Stomach smooth muscle (tissue), 2 donors: ENCODE results near the gene CHRNB2.

Experiments used
- H3K27ac ChIP-seq: one replicate; pipeline ENCODE4 v1.7.0; 2013; ENCODE audit warnings: mild to moderate bottlenecking, low read length, inconsistent platforms
- H3K27me3 ChIP-seq, 2 donors: one replicate each; pipeline ENCODE4 v1.7.0; 2013; ENCODE audit warnings: low read length in 2 of 2; ENCODE audit not compliant: insufficient read depth in 2 of 2, control insufficient read depth in 1 of 2
- H3K36me3 ChIP-seq, 2 donors: one replicate each; pipeline ENCODE4 v1.7.0; 2013; ENCODE audit warnings: low read length in 2 of 2; ENCODE audit not compliant: control insufficient read depth in 2 of 2, insufficient read depth in 2 of 2
- H3K4me1 ChIP-seq: one replicate; pipeline ENCODE4 v1.7.0; 2013; ENCODE audit warnings: low read length; ENCODE audit not compliant: control insufficient read depth, insufficient read depth
- H3K4me3 ChIP-seq, 2 donors: one replicate each; pipeline ENCODE4 v1.7.0; 2013; ENCODE audit warnings: low read length in 2 of 2
- H3K9ac ChIP-seq, 2 donors: one replicate each; pipeline ENCODE4 v1.7.0; 2013; ENCODE audit warnings: low read length in 2 of 2, mild to moderate bottlenecking in 1 of 2
- H3K9me3 ChIP-seq, 2 donors: one replicate each; pipeline ENCODE4 v1.7.0; 2013; ENCODE audit warnings: low read length in 2 of 2; ENCODE audit not compliant: control insufficient read depth in 2 of 2
- donor health status: healthy.
- donor health status: Pancreatic carcinoma.

CHRNB2 gene

DNA sequence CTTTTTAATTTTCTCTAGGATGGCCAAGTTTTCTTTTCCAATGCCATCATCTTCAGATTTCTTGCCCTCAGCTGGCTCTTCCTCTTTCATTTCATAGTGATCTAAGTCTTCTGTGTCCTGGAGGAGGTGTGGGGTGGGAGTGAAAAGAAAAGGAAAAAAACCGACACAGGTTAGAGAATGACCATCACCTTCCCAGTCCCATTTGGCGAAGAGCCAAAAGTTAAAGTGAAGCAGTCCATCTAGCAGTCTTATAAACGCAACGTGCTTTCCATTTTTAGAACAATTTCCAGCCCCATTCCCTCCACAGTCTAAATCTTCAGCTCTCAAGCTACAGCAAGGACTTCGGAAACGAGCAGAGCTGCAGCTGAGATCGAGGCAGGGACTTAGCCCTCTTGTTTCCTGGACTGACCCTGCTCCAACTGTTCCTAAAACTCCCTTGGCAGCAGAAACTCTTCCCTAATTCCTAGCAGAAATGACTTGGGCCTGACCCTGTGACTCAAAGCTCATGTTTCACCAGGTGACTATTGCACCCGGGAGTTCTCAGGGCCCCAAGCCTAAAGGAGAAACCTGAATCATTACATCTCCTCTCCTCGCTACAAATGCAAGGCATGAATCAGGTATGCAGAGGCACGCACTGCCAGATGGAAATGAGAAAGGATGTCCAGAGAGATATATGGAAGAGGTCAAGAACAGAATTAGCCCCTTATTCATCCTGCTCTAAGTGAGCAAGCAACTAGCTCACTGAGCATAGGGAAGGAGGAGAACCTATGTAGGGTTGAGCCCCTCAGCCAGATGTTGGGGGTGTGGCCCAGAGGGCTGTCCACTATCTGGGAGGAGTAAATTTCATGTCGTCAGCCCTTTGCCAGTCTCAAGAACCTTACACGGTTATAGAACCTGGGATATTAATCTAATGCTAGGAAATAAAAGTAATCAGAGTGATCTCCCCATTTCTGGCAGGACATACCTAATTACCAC is 14.2 kb upstream of the CHRNB2 start:
- H3K9ac ChIP-seq = peak overlapping the region; percentile 22 to 55
- H3K4me3 ChIP-seq = no peak overlapping the region
- peak overlapping the region; percentile 13 for H3K27ac ChIP-seq
- H3K9me3 ChIP-seq = no peaks in the 10 kb centered on the region
- H3K36me3 ChIP-seq = peaks cover 62 to 65% of the 10 kb centered on the region in 2 donors
- H3K27me3 ChIP-seq = no peaks in the 10 kb centered on the region
- H3K4me1 ChIP-seq = peaks cover 49% of the 10 kb centered on the region

DNA sequence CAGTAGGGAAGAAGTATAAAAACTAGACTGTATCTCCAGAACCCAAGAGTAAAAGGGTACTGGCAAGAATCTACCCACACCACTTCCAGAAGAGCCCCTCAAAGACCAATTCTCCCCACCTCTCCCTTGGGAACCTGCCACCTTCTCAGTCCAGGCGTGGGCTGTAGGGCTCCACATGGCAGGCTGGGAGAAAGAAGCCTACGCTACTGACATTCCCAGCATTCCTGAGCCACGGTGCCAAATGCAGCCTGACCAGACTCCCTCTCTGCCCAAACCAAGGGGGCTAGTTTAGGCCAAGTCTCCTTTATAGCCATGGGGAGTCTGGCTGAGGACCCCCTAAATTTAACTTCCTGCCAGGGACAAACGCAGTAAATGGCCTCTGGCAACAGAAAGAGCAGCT is 11.2 kb upstream of the CHRNB2 start:
- H3K9ac ChIP-seq = peak overlapping the region; percentile 47 to 86
- no peak overlapping the region for H3K27ac ChIP-seq
- H3K36me3 ChIP-seq = peaks cover 39 to 41% of the 10 kb centered on the region in 2 donors

DNA sequence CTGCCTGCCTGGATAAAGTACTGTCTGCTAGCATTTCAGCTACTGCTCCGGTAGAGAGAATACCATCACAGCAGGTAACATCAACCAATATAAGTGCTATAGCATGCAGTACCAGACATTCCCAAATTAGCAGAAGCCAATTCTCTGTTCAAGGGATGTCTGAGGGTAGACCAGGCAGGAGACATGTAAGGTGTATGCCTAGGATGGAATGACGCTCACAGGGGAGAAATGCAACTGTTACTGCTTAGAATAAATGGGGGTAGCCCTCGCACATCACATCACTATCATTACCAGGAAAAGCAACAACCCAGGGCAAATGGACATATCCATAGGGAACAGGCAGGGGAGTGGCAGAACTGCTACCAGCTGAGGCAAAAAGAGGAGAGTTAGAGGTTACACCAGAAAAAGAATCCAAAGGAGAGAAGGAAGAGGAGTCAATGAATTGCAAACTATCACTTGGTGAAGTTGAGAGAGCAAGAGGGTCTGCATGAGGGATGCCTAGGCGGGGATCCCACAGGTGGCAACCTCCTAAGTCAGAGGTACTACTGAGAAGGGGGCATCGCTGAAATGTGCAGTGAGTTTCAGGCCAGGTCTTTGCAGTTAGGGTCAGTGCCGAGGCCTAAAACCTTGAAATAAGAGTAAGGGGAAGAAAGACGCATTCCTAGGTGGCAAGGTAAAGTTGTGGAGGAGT is 10.2 kb upstream of the CHRNB2 start:
- peak overlapping the region; percentile 64 to 86 for H3K4me3 ChIP-seq
- H3K9me3 ChIP-seq = no peaks in the 10 kb centered on the region
- H3K27ac ChIP-seq = peak overlapping the region; percentile 38
- peaks cover 29 to 32% of the 10 kb centered on the region in 2 donors for H3K36me3 ChIP-seq
- H3K27me3 ChIP-seq = no peaks in the 10 kb centered on the region
- peak overlapping the region; percentile 86 for H3K9ac ChIP-seq
- H3K4me1 ChIP-seq = peaks cover 59% of the 10 kb centered on the region

More for the DNA sequence above, 11.2 kb upstream of the CHRNB2 start:
- H3K4me1 ChIP-seq = peaks cover 62% of the 10 kb centered on the region
- peak overlapping the region; percentile 34 to 86 for H3K4me3 ChIP-seq
- no peaks in the 10 kb centered on the region for H3K9me3 ChIP-seq
- no peaks in the 10 kb centered on the region for H3K27me3 ChIP-seq

DNA sequence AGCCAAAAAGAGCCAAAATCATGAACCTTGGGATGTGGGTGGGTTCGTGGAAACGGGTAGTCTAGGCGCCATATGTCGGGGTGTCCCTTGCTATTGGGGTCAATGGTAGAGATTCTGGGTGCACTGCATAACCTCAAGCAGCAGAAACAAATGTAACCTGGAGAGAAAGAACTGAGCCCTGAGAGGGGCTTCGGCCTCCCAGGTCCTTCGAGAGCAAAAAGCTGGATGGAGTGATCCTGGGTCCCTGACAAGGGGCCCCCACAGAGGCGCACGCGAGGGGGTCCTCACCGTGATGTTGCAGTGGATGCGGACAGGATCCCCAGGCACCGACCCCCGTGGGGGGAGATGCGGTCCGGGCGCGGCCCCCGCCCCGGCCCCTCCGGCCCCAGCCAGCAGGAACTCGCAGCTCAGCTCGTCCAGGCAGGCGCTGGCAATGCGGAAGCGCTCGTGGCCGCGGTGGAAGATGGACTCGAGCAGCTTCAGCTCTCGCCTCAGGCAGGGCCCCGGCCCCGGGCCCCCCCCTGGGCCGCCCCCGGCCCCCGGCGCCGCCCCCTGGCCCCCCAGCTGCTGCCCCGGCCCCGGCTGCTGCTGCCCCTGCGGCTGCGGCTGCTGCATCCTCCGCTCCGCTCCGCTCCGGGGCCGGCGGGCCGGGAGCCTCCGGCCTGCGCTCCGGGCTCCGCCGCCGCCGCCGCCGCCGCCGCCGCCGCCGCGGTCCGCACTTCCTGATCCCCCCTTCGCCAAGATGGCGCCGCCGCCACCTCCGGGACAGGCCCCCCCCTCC is 9.4 kb upstream of the CHRNB2 start, which contains the start of gene UBE2Q1:
Gene UBE2Q1 (minus strand): TSS at position 724 of the 781 bp plus-strand sequence. CDS start 109 bp downstream, at position 615.
- peak within 1 kb of the TSS; percentile 88 to 93 for H3K4me3 ChIP-seq
- H3K9ac ChIP-seq = peak within 1 kb of the TSS; percentile 86
- peaks cover 22 to 26% of the 10 kb centered on the region in 2 donors for H3K36me3 ChIP-seq
- H3K9me3 ChIP-seq = no peaks in the 10 kb centered on the region
- peaks cover 52% of the 10 kb centered on the region for H3K4me1 ChIP-seq
- H3K27me3 ChIP-seq = no peaks in the 10 kb centered on the region
- peak within 1 kb of the TSS; percentile 95 for H3K27ac ChIP-seq

DNA sequence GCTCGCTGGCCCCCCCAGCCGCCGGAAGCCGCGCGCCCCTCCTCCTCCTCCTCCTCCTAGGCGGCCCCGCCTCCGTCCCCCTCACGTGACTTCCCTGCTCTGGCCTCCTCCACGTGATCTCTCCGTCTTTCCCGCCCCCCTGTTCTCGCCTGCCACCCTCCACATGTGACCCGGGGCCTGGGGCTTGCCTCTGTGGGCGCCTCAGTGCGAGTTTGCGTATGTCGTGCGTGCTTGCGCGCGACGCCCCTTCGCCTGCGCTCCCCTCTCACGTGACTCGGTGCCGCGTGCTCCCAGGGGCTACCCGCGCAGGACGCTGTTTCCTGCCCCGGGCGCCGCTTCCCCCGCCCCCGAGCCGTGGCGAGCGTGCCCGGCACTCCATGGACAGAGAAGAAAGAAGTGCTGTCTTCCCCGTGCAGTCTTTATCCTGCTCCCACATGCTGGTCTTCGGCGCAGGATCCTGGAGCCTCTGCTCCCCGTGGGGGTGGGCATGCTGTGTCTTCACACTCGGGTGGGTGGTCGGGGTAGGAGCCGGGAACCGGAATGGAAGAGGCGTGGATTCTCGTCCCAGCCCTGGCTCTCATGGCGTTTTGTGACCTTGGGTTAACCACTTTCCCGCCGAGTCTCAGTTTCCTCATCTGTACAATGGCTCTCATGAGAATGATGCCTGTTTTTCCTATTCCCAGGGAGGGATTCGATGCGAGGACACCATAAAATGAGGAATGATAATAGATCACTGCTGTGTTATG is 8.7 kb upstream of the CHRNB2 start:
- Histone ChIP-seq H3K27ac (peak overlapping the region; percentile 95), H3K27me3 (no peaks in the 10 kb centered on the region), H3K4me1 (peaks cover 44% of the 10 kb centered on the region), H3K9me3 (no peaks in the 10 kb centered on the region), H3K36me3 (peaks cover 15 to 18% of the 10 kb centered on the region in 2 donors), H3K9ac (peak overlapping the region; percentile 77 to 85), H3K4me3 (peak overlapping the region; percentile 88 to 93)

DNA sequence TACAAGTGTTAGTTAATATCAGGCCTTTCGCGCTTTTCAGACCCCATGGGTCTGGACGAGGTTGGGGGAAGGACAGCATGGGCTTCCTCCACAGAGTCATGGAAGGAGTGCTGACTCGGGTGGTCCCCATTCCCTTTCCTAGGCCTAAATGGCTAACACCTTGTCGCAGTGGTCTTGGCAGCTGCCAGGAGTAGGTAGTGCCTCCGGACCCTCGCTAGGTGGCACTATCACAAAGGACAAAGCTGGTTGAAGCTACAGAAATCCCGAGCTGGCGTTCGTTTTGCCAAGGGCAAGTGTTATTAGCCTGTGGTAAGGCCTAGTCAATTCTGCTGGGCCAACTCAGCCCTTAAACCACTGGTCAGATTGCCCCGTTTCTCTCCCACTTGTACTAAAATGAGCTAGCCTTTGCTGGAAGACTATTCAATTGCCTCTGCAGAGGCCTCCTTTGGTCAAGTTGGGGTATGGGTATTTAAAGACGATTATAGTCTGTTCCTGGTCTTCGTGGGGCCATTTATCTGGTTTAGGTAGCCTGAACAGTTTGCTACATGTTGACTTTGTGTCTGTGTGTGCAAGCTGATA is 8.0 kb upstream of the CHRNB2 start:
- Histone ChIP-seq H3K27ac (peak overlapping the region; percentile 95), H3K36me3 (peaks cover 9 to 12% of the 10 kb centered on the region in 2 donors), H3K27me3 (no peaks in the 10 kb centered on the region), H3K9ac (peak overlapping the region; percentile 77 to 85), H3K9me3 (no peaks in the 10 kb centered on the region), H3K4me1 (peaks cover 40% of the 10 kb centered on the region), H3K4me3 (peak overlapping the region; percentile 88 to 93)

DNA sequence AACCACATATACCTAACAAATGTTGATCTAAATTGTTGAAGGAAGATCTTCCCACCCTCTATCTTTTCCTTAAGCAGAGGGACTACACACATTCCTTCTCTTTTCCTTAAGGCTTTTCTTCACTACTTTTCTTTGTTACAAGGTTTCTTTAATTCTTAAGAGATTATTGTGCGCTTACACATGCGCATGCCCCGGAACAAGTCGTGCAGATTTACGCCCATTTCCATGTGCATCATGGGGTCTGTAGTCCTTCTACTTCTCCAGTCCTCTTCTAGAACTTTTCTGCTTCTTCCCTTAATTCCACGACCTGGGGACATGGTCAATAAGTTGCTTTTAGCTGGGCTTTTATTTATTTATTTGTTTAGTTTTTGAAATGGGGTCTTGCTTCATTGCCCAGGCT is 1.7 kb upstream of the CHRNB2 start:
- peaks cover 7% of the 10 kb centered on the region in 2 donors for H3K27me3 ChIP-seq

DNA sequence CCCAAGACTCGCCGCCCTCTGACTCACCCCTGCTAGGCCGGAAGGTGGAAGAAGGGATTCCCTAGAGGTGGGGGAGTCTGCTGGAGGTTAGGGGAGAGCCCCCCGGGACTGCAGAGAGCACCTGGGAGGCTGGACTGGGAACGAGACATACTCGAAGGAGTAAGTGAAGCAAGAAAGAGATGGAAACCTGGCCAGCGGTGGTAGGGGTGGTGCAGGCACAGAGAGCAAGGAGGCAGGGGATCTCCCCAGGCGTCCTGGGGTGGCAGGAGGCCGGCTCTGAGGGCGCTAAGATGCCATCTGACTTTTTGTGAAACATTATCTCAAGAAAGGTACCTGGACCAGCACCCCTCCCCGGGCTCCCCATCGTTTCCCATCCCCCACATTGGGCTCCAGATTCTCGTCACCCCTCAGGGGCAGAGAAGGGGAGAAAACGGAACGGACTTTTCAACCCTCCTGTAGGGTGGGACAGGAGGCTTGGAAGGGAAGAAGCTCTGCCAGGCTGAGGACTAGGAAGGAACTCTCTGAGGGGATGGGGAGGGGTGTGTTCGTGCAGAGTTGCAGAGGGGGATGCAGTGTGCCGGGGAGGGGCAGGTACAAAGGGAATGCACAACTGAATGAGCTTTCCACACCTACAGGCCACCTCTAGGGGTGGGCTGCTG is 708 bp downstream of the CHRNB2 start:
- H3K27me3 ChIP-seq = peaks cover 7 to 9% of the 10 kb centered on the region in 2 donors
- H3K9me3 ChIP-seq = no peaks in the 10 kb centered on the region
- H3K27ac ChIP-seq = no peak overlapping the region
- H3K9ac ChIP-seq = no peak overlapping the region
- H3K4me3 ChIP-seq = peak overlapping the region in 1 of 2 donors; percentile 57
- H3K4me1 ChIP-seq = peaks cover 8% of the 10 kb centered on the region
- H3K36me3 ChIP-seq = no peaks in the 10 kb centered on the region

More for the DNA sequence above, 1.7 kb upstream of the CHRNB2 start:
- H3K27ac ChIP-seq = no peak overlapping the region
- no peak overlapping the region for H3K9ac ChIP-seq
- no peak overlapping the region for H3K4me3 ChIP-seq
- H3K9me3 ChIP-seq = no peaks in the 10 kb centered on the region
- peaks cover 8% of the 10 kb centered on the region for H3K4me1 ChIP-seq
- H3K36me3 ChIP-seq = no peaks in the 10 kb centered on the region

DNA sequence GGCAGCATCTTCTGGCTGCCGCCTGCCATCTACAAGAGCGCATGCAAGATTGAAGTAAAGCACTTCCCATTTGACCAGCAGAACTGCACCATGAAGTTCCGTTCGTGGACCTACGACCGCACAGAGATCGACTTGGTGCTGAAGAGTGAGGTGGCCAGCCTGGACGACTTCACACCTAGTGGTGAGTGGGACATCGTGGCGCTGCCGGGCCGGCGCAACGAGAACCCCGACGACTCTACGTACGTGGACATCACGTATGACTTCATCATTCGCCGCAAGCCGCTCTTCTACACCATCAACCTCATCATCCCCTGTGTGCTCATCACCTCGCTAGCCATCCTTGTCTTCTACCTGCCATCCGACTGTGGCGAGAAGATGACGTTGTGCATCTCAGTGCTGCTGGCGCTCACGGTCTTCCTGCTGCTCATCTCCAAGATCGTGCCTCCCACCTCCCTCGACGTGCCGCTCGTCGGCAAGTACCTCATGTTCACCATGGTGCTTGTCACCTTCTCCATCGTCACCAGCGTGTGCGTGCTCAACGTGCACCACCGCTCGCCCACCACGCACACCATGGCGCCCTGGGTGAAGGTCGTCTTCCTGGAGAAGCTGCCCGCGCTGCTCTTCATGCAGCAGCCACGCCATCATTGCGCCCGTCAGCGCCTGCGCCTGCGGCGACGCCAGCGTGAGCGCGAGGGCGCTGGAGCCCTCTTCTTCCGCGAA is 3.8 kb downstream of the CHRNB2 start:
- no peaks in the 10 kb centered on the region for H3K9me3 ChIP-seq
- no peak overlapping the region for H3K4me3 ChIP-seq
- peaks cover 8% of the 10 kb centered on the region for H3K4me1 ChIP-seq
- H3K27ac ChIP-seq = no peak overlapping the region
- peaks cover 7 to 11% of the 10 kb centered on the region in 2 donors for H3K27me3 ChIP-seq
- no peak overlapping the region for H3K9ac ChIP-seq
- H3K36me3 ChIP-seq = no peaks in the 10 kb centered on the region
